Amygdala (tissue), 56 donors: Measurements from ENCODE around the gene SPDEF.

ENCODE experiments used
- DNase-seq, 56 donors: peaks; one replicate each; lab custom pipeline; 2025; lab: John Stamatoyannopoulos, UW

SPDEF gene

GRCh38 chr6:34530753-34531365, 25.3 kb downstream of the SPDEF start:
- no peak for DNase-seq

GRCh38 chr6:34529665-34530327, 26.3 kb downstream of the SPDEF start:
- DNase-seq = peak in 25 of 56 donors; percentile 11 to 66 (median 33)

GRCh38 chr6:34528996-34529664, 27.0 kb downstream of the SPDEF start:
- no peak for DNase-seq

GRCh38 chr6:34527751-34528670, 28.1 kb downstream of the SPDEF start:
- DNase-seq = no peak

GRCh38 chr6:34526992-34527728, 29.0 kb downstream of the SPDEF start:
- DNase-seq = peak in 54 of 56 donors; percentile 30 to 94 (median 80)

- no peak for DNase-seq
Measured at GRCh38 chr6:34526241-34526972, 29.7 kb downstream of the SPDEF start.

- DNase-seq = peak in 1 of 56 donors; percentile 34
Measured at GRCh38 chr6:34525431-34526175, 30.5 kb downstream of the SPDEF start.

GRCh38 chr6:34524971-34525370, 31.2 kb downstream of the SPDEF start:
- no peak for DNase-seq

GRCh38 chr6:34524499-34524898, 31.6 kb downstream of the SPDEF start:
- DNase-seq = no peak

GRCh38 chr6:34523441-34524206, 32.5 kb downstream of the SPDEF start:
- DNase-seq = no peak

GRCh38 chr6:34522761-34523160, 33.4 kb downstream of the SPDEF start:
- DNase-seq = no peak

GRCh38 chr6:34521463-34522285, 34.5 kb downstream of the SPDEF start:
- DNase-seq = no peak

- no peak for DNase-seq
Measured at GRCh38 chr6:34520645-34521462, 35.3 kb downstream of the SPDEF start.

GRCh38 chr6:34519971-34520644, 36.0 kb downstream of the SPDEF start:
- DNase-seq = no peak

GRCh38 chr6:34518669-34519365, 37.3 kb downstream of the SPDEF start:
- DNase-seq = no peak
